OCI-LY1 (cell line): ENCODE data around the gene EEPD1.

Experiments
- EZH2 ChIP-seq: fragments of 200-600 bp; sonication (generic), shearing (Covaris generic); IDR thresholded peaks from 2 replicates; pipeline ENCODE4 v1.8.0; 2017; ENCODE audit warnings: borderline replicate concordance, mixed run types, mild to moderate bottlenecking, antibody characterized with exemption, low read length, moderate library complexity, mixed read lengths
- TF ChIP-seq, protein P1 (sequence below): fragments of 200-600 bp; sonication (generic), shearing (Covaris generic); IDR thresholded peaks from 2 replicates; pipeline ENCODE4 v1.5.1; 2017; ENCODE audit warnings: mild to moderate bottlenecking, antibody characterized with exemption, low read length, moderate library complexity, mixed read lengths

DNA sequence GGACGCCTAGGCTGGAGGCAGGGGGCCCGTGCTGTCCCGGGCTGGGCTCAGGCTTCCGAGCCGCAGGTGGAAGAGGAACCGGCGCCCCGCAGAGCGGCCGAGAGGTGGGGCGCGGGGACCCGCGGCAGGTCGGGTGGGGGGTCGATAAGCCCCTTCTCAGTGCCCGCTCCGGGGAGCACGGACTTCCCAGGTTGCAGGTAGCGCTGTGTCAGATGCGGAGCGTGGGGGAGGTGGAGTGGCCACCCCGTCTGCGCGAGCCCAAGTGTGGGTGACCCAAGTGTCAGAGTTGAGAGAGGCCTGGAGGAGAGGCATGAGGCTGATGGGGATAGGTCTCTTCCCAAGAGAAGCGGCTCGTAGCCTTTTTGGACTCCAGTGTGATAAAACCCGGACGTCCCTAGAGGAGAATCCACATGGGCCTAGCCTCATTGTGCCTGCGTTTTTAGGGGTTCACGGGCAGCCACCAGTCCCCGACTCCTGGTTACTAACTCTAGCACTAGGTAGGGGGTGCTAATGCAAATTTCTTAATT, 580 bp downstream of the EEPD1 start:
- TF ChIP-seq, protein P1, sequence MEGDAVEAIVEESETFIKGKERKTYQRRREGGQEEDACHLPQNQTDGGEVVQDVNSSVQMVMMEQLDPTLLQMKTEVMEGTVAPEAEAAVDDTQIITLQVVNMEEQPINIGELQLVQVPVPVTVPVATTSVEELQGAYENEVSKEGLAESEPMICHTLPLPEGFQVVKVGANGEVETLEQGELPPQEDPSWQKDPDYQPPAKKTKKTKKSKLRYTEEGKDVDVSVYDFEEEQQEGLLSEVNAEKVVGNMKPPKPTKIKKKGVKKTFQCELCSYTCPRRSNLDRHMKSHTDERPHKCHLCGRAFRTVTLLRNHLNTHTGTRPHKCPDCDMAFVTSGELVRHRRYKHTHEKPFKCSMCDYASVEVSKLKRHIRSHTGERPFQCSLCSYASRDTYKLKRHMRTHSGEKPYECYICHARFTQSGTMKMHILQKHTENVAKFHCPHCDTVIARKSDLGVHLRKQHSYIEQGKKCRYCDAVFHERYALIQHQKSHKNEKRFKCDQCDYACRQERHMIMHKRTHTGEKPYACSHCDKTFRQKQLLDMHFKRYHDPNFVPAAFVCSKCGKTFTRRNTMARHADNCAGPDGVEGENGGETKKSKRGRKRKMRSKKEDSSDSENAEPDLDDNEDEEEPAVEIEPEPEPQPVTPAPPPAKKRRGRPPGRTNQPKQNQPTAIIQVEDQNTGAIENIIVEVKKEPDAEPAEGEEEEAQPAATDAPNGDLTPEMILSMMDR = no peak
- TF ChIP-seq EZH2 = no peak
